WI38 (cell line): ENCODE results near the gene ONECUT1.

Experiments
- H3K4me3 ChIP-seq: 2 replicates; pipeline ENCODE4 v1.5.1; 2011; ENCODE audit warnings: low read depth, mild to moderate bottlenecking, control low read depth, low read length
- TF ChIP-seq, protein P1 (sequence below): IDR thresholded peaks from 2 replicates; pipeline ENCODE4 v1.5.1; 2012; ENCODE audit warnings: low read depth, mild to moderate bottlenecking, control low read depth, low read length

Gene ONECUT1

DNA sequence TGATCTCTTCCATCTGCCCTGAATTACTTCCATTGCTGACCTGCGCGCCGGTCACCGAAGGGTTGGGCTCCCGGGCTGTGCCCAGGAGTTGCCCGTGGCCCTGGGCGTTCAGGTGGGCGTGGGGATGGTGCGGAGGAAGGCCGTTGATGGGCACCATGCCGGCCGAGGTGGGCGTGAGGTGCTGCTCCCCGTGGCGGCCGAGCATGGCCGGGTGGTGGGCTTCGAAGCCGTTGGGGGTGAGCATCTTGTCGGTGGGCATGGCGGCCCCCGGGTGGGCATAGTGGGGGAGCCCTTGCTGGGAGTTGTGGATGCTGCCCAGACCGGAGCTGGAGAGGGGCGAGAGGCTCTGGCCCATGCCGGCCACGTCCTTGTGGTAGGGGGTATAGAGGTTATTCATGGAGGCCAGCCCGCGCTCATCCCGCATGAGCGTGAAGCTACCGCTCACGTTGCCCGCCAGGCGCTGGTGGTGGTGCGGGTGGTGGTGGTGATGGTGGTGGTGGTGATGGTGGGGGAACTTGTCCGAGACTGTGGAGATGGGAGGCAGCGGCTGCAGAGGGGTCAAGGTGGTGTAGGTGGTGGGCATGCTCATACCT is 1.0 kb downstream of the ONECUT1 start:
- peak overlapping the region; percentile 53 for H3K4me3 ChIP-seq
- TF ChIP-seq, protein P1, sequence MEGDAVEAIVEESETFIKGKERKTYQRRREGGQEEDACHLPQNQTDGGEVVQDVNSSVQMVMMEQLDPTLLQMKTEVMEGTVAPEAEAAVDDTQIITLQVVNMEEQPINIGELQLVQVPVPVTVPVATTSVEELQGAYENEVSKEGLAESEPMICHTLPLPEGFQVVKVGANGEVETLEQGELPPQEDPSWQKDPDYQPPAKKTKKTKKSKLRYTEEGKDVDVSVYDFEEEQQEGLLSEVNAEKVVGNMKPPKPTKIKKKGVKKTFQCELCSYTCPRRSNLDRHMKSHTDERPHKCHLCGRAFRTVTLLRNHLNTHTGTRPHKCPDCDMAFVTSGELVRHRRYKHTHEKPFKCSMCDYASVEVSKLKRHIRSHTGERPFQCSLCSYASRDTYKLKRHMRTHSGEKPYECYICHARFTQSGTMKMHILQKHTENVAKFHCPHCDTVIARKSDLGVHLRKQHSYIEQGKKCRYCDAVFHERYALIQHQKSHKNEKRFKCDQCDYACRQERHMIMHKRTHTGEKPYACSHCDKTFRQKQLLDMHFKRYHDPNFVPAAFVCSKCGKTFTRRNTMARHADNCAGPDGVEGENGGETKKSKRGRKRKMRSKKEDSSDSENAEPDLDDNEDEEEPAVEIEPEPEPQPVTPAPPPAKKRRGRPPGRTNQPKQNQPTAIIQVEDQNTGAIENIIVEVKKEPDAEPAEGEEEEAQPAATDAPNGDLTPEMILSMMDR: no peak

DNA sequence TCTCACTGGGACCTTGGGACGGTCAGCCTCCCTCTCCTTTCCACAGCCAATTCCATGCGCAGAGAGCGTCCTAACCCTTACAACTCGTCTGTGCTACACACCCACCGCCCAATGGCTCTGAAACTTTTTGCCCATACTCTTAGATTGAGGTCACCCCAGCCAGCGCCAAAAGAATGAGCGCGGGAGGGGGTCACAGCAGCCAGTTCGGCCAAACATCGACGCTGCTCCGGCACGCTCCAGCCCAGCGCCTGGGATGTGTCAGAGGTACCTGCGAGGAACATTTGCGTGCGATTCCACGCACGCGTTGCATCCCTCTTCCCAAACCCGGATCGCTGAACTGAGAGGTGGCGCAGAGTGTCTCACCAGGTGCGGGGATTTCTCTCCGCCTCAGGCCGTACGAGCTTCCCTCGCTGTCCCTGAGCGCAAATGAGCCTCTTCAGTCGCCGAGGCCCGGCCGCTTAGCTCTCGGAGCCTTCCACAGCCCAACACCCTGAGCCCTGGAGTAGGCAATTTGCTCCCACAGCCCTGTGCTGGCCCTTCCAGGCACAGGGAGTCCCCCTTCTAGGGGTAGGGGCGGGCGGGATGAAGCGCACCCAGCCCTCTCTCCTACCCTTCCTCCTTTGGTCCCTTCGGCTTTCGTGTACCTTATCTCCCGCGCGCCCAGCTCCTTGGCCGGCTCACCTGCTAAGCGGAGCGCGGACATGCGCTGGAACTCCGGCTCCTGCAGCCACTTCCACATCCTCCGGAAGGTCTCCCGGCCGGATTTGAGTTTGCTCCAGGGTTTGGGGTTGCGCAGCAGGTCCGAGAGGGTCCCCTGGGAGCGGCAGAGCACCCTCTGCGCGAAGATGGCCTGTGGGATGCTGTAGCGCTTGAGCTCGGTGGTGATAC is 1.8 kb downstream of the ONECUT1 start:
- H3K4me3 ChIP-seq: no peak overlapping the region
- TF ChIP-seq, protein P1: no peak

DNA sequence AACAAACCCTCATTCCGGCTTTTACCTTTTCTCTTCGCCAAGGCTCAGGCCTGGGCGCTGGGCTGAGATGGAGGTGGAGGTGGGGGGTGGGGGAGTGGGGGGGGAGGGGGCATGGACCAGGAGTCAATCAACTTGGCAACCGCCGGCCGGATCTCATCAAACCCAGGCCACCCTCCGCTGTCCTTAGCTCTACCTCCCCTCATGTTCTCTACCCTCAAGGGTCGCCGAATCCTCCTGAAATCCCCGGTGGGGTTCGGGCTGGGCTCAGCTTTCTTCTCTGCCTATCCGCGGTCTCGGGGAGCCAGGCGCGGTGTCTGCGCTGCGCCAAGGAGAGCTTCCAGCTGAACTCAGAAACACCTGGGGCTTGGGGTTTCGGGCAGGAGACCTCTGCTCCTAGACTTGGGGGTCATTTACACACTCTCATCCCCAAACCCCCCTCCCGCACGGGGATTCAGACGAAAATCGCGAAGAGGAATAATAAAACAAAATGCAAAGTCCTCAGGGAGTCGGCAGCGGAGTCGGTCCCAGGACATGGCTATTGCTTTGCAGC is 2.5 kb downstream of the ONECUT1 start:
- TF ChIP-seq, protein P1: no peak
- H3K4me3 ChIP-seq: no peak overlapping the region

DNA sequence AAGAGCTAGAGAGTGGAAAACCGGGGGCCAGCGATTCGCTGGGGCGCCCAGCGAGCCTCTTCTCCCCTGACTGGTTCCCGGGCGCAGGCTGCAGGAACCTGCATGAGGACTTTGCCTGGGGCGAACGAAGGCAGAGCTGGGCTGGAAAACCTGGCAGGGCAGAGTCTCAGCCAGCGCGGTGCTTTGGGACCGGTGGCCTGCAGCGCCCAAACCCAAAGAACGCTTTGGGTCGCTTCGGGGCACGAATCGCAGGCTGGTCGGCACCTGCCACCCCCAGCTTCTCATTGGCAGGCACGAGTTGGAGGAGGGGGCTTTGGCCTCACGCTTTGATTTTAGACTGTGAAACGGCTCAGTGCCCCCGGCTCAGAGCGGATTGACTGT is 3.0 kb downstream of the ONECUT1 start:
- TF ChIP-seq, protein P1: no peak
- no peak overlapping the region for H3K4me3 ChIP-seq

DNA sequence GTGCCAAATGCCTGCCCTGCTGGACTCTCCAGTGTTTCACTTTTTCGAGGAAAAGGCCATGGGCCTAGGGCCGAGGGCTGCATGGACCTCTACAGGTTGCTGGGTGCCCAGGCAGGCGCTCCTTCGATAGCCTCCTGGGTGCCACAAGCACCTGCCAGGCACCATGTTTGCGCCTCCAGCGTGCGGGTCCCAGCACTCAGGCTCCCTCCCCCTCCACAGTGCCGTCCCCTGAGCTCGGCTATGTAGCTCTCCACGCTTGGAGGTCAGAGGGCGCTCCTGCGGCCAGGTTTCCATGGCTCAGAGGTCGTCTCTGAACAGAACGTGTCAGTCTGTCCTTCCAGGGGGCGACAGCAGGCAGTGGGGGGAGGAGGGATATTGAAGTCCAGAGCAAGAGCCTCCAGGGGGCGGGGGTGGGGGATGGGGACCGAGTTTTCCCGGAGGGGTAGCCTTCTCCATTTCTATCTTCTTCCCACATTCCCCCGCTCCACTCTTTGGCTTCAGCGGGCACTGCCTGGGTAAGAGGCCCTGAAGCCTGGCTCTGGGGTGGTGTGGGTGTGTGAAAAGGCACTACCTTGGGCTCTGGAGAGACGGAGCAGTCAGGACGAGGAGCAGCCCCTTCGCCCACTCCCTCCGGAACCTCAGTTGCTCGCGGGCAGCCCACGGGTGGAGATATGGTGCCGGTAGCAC is 3.6 kb downstream of the ONECUT1 start:
- TF ChIP-seq, protein P1: no peak
- no peak overlapping the region for H3K4me3 ChIP-seq

DNA sequence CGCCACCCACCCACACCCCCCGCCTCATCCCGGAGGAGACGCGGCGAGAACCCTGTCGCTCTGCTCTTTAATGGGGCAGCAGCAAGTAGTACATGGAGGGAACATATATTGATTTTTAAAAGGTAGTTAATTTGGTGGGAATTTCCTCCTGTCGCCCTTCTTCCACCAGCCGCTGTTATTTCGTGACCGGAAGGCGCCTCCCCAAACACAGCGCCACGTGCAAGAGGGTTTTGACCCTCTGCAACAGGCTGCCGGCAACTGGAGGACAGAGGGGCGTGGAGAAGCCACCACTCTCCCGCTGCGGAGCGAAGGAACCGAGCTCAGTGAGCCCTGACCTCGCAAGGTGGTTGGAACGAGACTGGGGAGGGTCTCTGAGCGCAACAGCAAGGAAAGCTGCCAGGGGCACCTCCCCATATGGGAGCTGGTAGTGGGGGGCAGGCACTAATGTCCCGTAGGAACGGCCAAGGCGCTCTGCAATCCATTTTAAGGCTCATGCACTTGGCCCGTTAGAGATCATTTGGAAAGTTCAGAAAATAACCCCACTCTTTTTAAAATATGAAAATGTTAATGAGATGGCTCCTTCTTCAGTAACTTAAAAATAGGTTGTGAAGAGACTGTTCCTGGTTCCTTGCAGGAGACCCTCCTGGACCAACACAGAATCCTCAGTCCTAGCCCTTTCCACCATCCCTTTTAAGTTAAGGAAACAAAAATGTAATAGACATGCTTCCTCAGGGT is 4.3 kb downstream of the ONECUT1 start:
- TF ChIP-seq, protein P1: no peak
- H3K4me3 ChIP-seq: no peak overlapping the region
